ENCODE results near the gene CRTC3.
"Not testable (repeated sequence)": the region's sequence is repeated elsewhere in the genome, so short reads cannot be mapped to it uniquely, and the experiment has no call there.

The CRTC3 gene

GRCh38 chr15:90680371-90680935 is 150.7 kb downstream of the CRTC3 start:
- H3K36me3 ChIP-seq (ENCODE audit: control insufficient read depth, insufficient read depth, low read length), result no peaks in the 10 kb centered on the region
- no peaks in the 10 kb centered on the region for H3K9me3 ChIP-seq (ENCODE audit: control insufficient read depth, insufficient read depth, low read length)
- no peaks in the 10 kb centered on the region for H3K4me1 ChIP-seq (ENCODE audit: control insufficient read depth, insufficient read depth, low read length)

GRCh38 chr15:90681056-90681455 is 151.3 kb downstream of the CRTC3 start:
- Histone ChIP-seq H3K4me3 (ENCODE audit: low read depth, low read length) (no peak overlapping the region), H3K4me1 (ENCODE audit: control insufficient read depth, insufficient read depth, low read length) (no peaks in the 10 kb centered on the region), H3K9ac (ENCODE audit: low read depth, low read length) (no peak overlapping the region)

More at GRCh38 chr15:90680371-90680935, 150.7 kb downstream of the CRTC3 start:
- no peak overlapping the region for H3K4me3 ChIP-seq (ENCODE audit: low read depth, low read length)
- H3K27me3 ChIP-seq (ENCODE audit: control insufficient read depth, insufficient read depth, low read length), result no peaks in the 10 kb centered on the region
- no peak overlapping the region for H3K9ac ChIP-seq (ENCODE audit: low read depth, low read length)

GRCh38 chr15:90681480-90681879 is 151.8 kb downstream of the CRTC3 start:
- H3K27me3 ChIP-seq (ENCODE audit: control insufficient read depth, insufficient read depth, low read length), result no peaks in the 10 kb centered on the region
- H3K36me3 ChIP-seq (ENCODE audit: control insufficient read depth, insufficient read depth, low read length), result no peaks in the 10 kb centered on the region
- no peak overlapping the region for H3K4me3 ChIP-seq (ENCODE audit: low read depth, low read length)
- no peaks in the 10 kb centered on the region for H3K9me3 ChIP-seq (ENCODE audit: control insufficient read depth, insufficient read depth, low read length)
- no peak overlapping the region for H3K9ac ChIP-seq (ENCODE audit: low read depth, low read length)
- no peaks in the 10 kb centered on the region for H3K4me1 ChIP-seq (ENCODE audit: control insufficient read depth, insufficient read depth, low read length)

More at GRCh38 chr15:90681056-90681455, 151.3 kb downstream of the CRTC3 start:
- H3K27me3 ChIP-seq (ENCODE audit: control insufficient read depth, insufficient read depth, low read length), result no peaks in the 10 kb centered on the region
- no peaks in the 10 kb centered on the region for H3K36me3 ChIP-seq (ENCODE audit: control insufficient read depth, insufficient read depth, low read length)
- no peaks in the 10 kb centered on the region for H3K9me3 ChIP-seq (ENCODE audit: control insufficient read depth, insufficient read depth, low read length)

GRCh38 chr15:90683371-90683770 is 153.6 kb downstream of the CRTC3 start:
- Histone ChIP-seq H3K9me3 (ENCODE audit: control insufficient read depth, insufficient read depth, low read length) (no peaks in the 10 kb centered on the region), H3K4me1 (ENCODE audit: control insufficient read depth, insufficient read depth, low read length) (no peaks in the 10 kb centered on the region), H3K4me3 (ENCODE audit: low read depth, low read length) (no peak overlapping the region), H3K27me3 (ENCODE audit: control insufficient read depth, insufficient read depth, low read length) (no peaks in the 10 kb centered on the region), H3K36me3 (ENCODE audit: control insufficient read depth, insufficient read depth, low read length) (no peaks in the 10 kb centered on the region), H3K9ac (ENCODE audit: low read depth, low read length) (no peak overlapping the region)

- no peaks in the 10 kb centered on the region for H3K36me3 ChIP-seq (ENCODE audit: control insufficient read depth, insufficient read depth, low read length)
- no peaks in the 10 kb centered on the region for H3K9me3 ChIP-seq (ENCODE audit: control insufficient read depth, insufficient read depth, low read length)
- no peaks in the 10 kb centered on the region for H3K27me3 ChIP-seq (ENCODE audit: control insufficient read depth, insufficient read depth, low read length)
- no peaks in the 10 kb centered on the region for H3K4me1 ChIP-seq (ENCODE audit: control insufficient read depth, insufficient read depth, low read length)
- no peak overlapping the region for H3K9ac ChIP-seq (ENCODE audit: low read depth, low read length)
- no peak overlapping the region for H3K4me3 ChIP-seq (ENCODE audit: low read depth, low read length)
Measured at GRCh38 chr15:90683876-90684275, 154.2 kb downstream of the CRTC3 start.

GRCh38 chr15:90684281-90684680 is 154.6 kb downstream of the CRTC3 start:
- no peaks in the 10 kb centered on the region for H3K36me3 ChIP-seq (ENCODE audit: control insufficient read depth, insufficient read depth, low read length)
- no peak overlapping the region for H3K9ac ChIP-seq (ENCODE audit: low read depth, low read length)
- no peaks in the 10 kb centered on the region for H3K4me1 ChIP-seq (ENCODE audit: control insufficient read depth, insufficient read depth, low read length)
- H3K4me3 ChIP-seq (ENCODE audit: low read depth, low read length), result no peak overlapping the region
- no peaks in the 10 kb centered on the region for H3K9me3 ChIP-seq (ENCODE audit: control insufficient read depth, insufficient read depth, low read length)
- no peaks in the 10 kb centered on the region for H3K27me3 ChIP-seq (ENCODE audit: control insufficient read depth, insufficient read depth, low read length)

GRCh38 chr15:90685591-90686434 is 156.1 kb downstream of the CRTC3 start:
- Histone ChIP-seq H3K9ac (ENCODE audit: low read depth, low read length) (no peak overlapping the region), H3K36me3 (ENCODE audit: control insufficient read depth, insufficient read depth, low read length) (no peaks in the 10 kb centered on the region), H3K9me3 (ENCODE audit: control insufficient read depth, insufficient read depth, low read length) (no peaks in the 10 kb centered on the region), H3K27me3 (ENCODE audit: control insufficient read depth, insufficient read depth, low read length) (no peaks in the 10 kb centered on the region), H3K4me3 (ENCODE audit: low read depth, low read length) (no peak overlapping the region), H3K4me1 (ENCODE audit: control insufficient read depth, insufficient read depth, low read length) (no peaks in the 10 kb centered on the region)

- Histone ChIP-seq H3K9me3 (ENCODE audit: control insufficient read depth, insufficient read depth, low read length) (no peaks in the 10 kb centered on the region), H3K27me3 (ENCODE audit: control insufficient read depth, insufficient read depth, low read length) (no peaks in the 10 kb centered on the region), H3K4me1 (ENCODE audit: control insufficient read depth, insufficient read depth, low read length) (no peaks in the 10 kb centered on the region), H3K4me3 (ENCODE audit: low read depth, low read length) (no peak overlapping the region), H3K36me3 (ENCODE audit: control insufficient read depth, insufficient read depth, low read length) (no peaks in the 10 kb centered on the region), H3K9ac (ENCODE audit: low read depth, low read length) (no peak overlapping the region)
Measured at GRCh38 chr15:90686435-90687218, 156.9 kb downstream of the CRTC3 start.

GRCh38 chr15:90689326-90689961 is 159.7 kb downstream of the CRTC3 start:
- H3K36me3 ChIP-seq (ENCODE audit: control insufficient read depth, insufficient read depth, low read length); H3K9ac ChIP-seq (ENCODE audit: low read depth, low read length); H3K4me1 ChIP-seq (ENCODE audit: control insufficient read depth, insufficient read depth, low read length); H3K27me3 ChIP-seq (ENCODE audit: control insufficient read depth, insufficient read depth, low read length); H3K4me3 ChIP-seq (ENCODE audit: low read depth, low read length); H3K9me3 ChIP-seq (ENCODE audit: control insufficient read depth, insufficient read depth, low read length): not testable (repeated sequence)

- Histone ChIP-seq H3K9me3 (ENCODE audit: control insufficient read depth, insufficient read depth, low read length) (no peaks in the 10 kb centered on the region), H3K27me3 (ENCODE audit: control insufficient read depth, insufficient read depth, low read length) (no peaks in the 10 kb centered on the region), H3K9ac (ENCODE audit: low read depth, low read length) (no peak overlapping the region), H3K36me3 (ENCODE audit: control insufficient read depth, insufficient read depth, low read length) (no peaks in the 10 kb centered on the region), H3K4me3 (ENCODE audit: low read depth, low read length) (no peak overlapping the region), H3K4me1 (ENCODE audit: control insufficient read depth, insufficient read depth, low read length) (no peaks in the 10 kb centered on the region)
Measured at GRCh38 chr15:90690585-90690984, 160.9 kb downstream of the CRTC3 start.

- Histone ChIP-seq H3K9ac (ENCODE audit: low read depth, low read length) (no peak overlapping the region), H3K9me3 (ENCODE audit: control insufficient read depth, insufficient read depth, low read length) (no peaks in the 10 kb centered on the region), H3K4me3 (ENCODE audit: low read depth, low read length) (no peak overlapping the region), H3K4me1 (ENCODE audit: control insufficient read depth, insufficient read depth, low read length) (no peaks in the 10 kb centered on the region), H3K36me3 (ENCODE audit: control insufficient read depth, insufficient read depth, low read length) (no peaks in the 10 kb centered on the region), H3K27me3 (ENCODE audit: control insufficient read depth, insufficient read depth, low read length) (no peaks in the 10 kb centered on the region)
Measured at GRCh38 chr15:90691369-90691768, 161.6 kb downstream of the CRTC3 start.
